SU-DHL-6 (cell line): ENCODE results near the gene LRP4.

ENCODE experiments used
- H2AFZ ChIP-seq: fragments of 200-600 bp; sonication (generic); 2 replicates; pipeline ENCODE4 v1.6.1; 2014; ENCODE audit warnings: low read depth, mild to moderate bottlenecking, moderate library complexity, mixed read lengths, antibody characterized with exemption, low read length; ENCODE audit not compliant: severe bottlenecking
- H3F3A ChIP-seq: fragments of 200-600 bp; shearing (Covaris generic); 2 replicates; pipeline ENCODE4 v1.6.0; 2016; ENCODE audit warnings: antibody characterized with exemption, mild to moderate bottlenecking; ENCODE audit not compliant: insufficient read depth
- H3K27ac ChIP-seq: fragments of 200-600 bp; sonication (generic); 2 replicates; pipeline ENCODE4 v1.5.1; 2016; ENCODE audit warnings: low read depth, mild to moderate bottlenecking, low read length, moderate library complexity, mixed read lengths
- H3K27me3 ChIP-seq: fragments of 200-600 bp; sonication (generic), shearing (Covaris generic); 2 replicates; pipeline ENCODE4 v1.6.0; 2014; ENCODE audit warnings: mild to moderate bottlenecking, low read length
- H3K36me3 ChIP-seq: fragments of 200-600 bp; sonication (generic); 2 replicates; pipeline ENCODE4 v1.6.1; 2014; ENCODE audit warnings: mild to moderate bottlenecking, low read length, mixed read lengths
- H3K4me2 ChIP-seq: fragments of 300-600, 200-600 bp; shearing (Covaris generic), sonication (generic); 2 replicates; pipeline ENCODE4 v1.6.0; 2014; ENCODE audit warnings: low read length, low read depth, mild to moderate bottlenecking; ENCODE audit not compliant: poor library complexity, severe bottlenecking
- H3K4me3 ChIP-seq: fragments of 200-600 bp; sonication (generic); 2 replicates; pipeline ENCODE4 v1.5.1; 2014; ENCODE audit warnings: antibody characterized with exemption, low read length, mild to moderate bottlenecking, mixed read lengths; ENCODE audit not compliant: insufficient read depth, poor library complexity, severe bottlenecking
- H3K79me2 ChIP-seq: fragments of 200-600 bp; sonication (generic); 2 replicates; pipeline ENCODE4 v1.6.1; 2014; ENCODE audit warnings: mild to moderate bottlenecking, low read length, moderate library complexity; ENCODE audit not compliant: insufficient read depth
- H3K9ac ChIP-seq: fragments of 200-600 bp; sonication (generic); 2 replicates; pipeline ENCODE4 v1.7.0; 2014; ENCODE audit warnings: mild to moderate bottlenecking, low read length
- H3K9me2 ChIP-seq: fragments of 200-600 bp; sonication (generic); replicated peaks from 2 replicates; pipeline ENCODE4 v1.6.1; 2014; ENCODE audit warnings: low read length; ENCODE audit not compliant: insufficient read depth
- H3K9me3 ChIP-seq: fragments of 200-600 bp; sonication (generic); 2 replicates; pipeline ENCODE4 v1.6.1; 2014; ENCODE audit warnings: low read length, mixed read lengths; ENCODE audit not compliant: insufficient read depth
- H4K20me1 ChIP-seq: fragments of 200-600 bp; sonication (generic); 2 replicates; pipeline ENCODE4 v1.6.1; 2014; ENCODE audit warnings: low read depth, mild to moderate bottlenecking, antibody characterized with exemption, low read length, moderate library complexity, mixed read lengths
- CTCF ChIP-seq: fragments of 200-600 bp; sonication (generic); IDR thresholded peaks from one replicate; pipeline ENCODE4 v1.5.1; 2017; ENCODE audit warnings: antibody characterized with exemption, mild to moderate bottlenecking, low read length, moderate library complexity; ENCODE audit not compliant: insufficient read depth, poor library complexity, severe bottlenecking
- EZH2phosphoT487 ChIP-seq: fragments of 200-600 bp; sonication (generic), shearing (Covaris generic); conservative IDR thresholded peaks from 2 replicates; pipeline ENCODE4 v1.6.1; 2018; ENCODE audit warnings: mild to moderate bottlenecking, antibody characterized with exemption, low read length, moderate library complexity, mixed read lengths

The LRP4 gene

GRCh38 chr11:46826310-46827044 is 91.9 kb downstream of the LRP4 start:
- Histone ChIP-seq H3K4me3 (peak overlapping the region; percentile 51), H3K9me3 (no peaks in the 10 kb centered on the region), H2AFZ (no peak overlapping the region), H3K36me3 (no peaks in the 10 kb centered on the region), H3K9ac (peak overlapping the region; percentile 42), H3K27me3 (no peaks in the 10 kb centered on the region), H3K4me2 (peak overlapping the region; percentile 68), H4K20me1 (peaks cover 29% of the 10 kb centered on the region), H3K27ac (no peak overlapping the region), H3F3A (peaks cover 10% of the 10 kb centered on the region; the same call in 1 of the 2 replicates), H3K79me2 (peaks cover 99% of the 10 kb centered on the region), H3K9me2 (no peaks in the 10 kb centered on the region)
- no peak for TF ChIP-seq EZH2phosphoT487
- no peak for TF ChIP-seq CTCF

- Histone ChIP-seq H3K36me3 (peaks cover 43% of the 10 kb centered on the region), H3K79me2 (no peaks in the 10 kb centered on the region), H3K9me3 (no peaks in the 10 kb centered on the region), H4K20me1 (no peaks in the 10 kb centered on the region), H3K4me3 (no peak overlapping the region), H3K27ac (no peak overlapping the region), H3K4me2 (no peak overlapping the region), H3K9me2 (no peaks in the 10 kb centered on the region), H2AFZ (no peak overlapping the region), H3K27me3 (no peaks in the 10 kb centered on the region), H3F3A (peaks cover 17% of the 10 kb centered on the region; the same call in 1 of the 2 replicates), H3K9ac (no peak overlapping the region)
- TF ChIP-seq EZH2phosphoT487 = no peak
- TF ChIP-seq CTCF = peak; percentile 42
These were observed 109.4 kb downstream of the LRP4 start for GRCh38 chr11:46808799-46809431.
